ENCODE measurements around the gene DPY19L1.

- no peak for TF ChIP-seq ZNF274 (IDR thresholded peaks at IDR 0.05; ENCODE audit: low read depth, low read length)
- no peak for TF ChIP-seq YY1 (IDR thresholded peaks at IDR 0.05; ENCODE audit: insufficient read depth, insufficient read length)
- TF ChIP-seq SUZ12 (IDR thresholded peaks at IDR 0.05; ENCODE audit: extremely low read depth, insufficient read depth, insufficient read length): no peak
These were observed 2.1 kb upstream of the DPY19L1 start for GRCh38 chr7:35039343-35039742.
